Subcutaneous adipose tissue (tissue), 4 donors: Measurements from ENCODE around the gene CHST1. TPM values are rescaled to one million over a fixed set of nuclear protein-coding genes. Genes with fewer than 3 reads are reported as not detected.

Source experiments
- total RNA-seq, 4 donors: library from RNA; depleted of rRNA; stranded (reverse); fragments of >200 nt; gene quantifications; one replicate each; pipeline ENCODE4 v1.1.0, GENCODE V29; 2016
- TF ChIP-seq, protein P1 (sequence below): fragments of 450-650 bp; IDR thresholded peaks from one replicate; pipeline ENCODE4 v1.5.1; 2016; ENCODE audit warnings: low read depth, mild to moderate bottlenecking, control low read depth, antibody characterized with exemption, moderate library complexity

The CHST1 gene
- total RNA-seq, 4 donors from 2014 or later: 0.98 to 2.2 (median 1.2) TPM

- TF ChIP-seq, protein P1, sequence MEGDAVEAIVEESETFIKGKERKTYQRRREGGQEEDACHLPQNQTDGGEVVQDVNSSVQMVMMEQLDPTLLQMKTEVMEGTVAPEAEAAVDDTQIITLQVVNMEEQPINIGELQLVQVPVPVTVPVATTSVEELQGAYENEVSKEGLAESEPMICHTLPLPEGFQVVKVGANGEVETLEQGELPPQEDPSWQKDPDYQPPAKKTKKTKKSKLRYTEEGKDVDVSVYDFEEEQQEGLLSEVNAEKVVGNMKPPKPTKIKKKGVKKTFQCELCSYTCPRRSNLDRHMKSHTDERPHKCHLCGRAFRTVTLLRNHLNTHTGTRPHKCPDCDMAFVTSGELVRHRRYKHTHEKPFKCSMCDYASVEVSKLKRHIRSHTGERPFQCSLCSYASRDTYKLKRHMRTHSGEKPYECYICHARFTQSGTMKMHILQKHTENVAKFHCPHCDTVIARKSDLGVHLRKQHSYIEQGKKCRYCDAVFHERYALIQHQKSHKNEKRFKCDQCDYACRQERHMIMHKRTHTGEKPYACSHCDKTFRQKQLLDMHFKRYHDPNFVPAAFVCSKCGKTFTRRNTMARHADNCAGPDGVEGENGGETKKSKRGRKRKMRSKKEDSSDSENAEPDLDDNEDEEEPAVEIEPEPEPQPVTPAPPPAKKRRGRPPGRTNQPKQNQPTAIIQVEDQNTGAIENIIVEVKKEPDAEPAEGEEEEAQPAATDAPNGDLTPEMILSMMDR: no peak
Measured at GRCh38 chr11:45618897-45619296, 46.5 kb downstream of the CHST1 start.

DNA sequence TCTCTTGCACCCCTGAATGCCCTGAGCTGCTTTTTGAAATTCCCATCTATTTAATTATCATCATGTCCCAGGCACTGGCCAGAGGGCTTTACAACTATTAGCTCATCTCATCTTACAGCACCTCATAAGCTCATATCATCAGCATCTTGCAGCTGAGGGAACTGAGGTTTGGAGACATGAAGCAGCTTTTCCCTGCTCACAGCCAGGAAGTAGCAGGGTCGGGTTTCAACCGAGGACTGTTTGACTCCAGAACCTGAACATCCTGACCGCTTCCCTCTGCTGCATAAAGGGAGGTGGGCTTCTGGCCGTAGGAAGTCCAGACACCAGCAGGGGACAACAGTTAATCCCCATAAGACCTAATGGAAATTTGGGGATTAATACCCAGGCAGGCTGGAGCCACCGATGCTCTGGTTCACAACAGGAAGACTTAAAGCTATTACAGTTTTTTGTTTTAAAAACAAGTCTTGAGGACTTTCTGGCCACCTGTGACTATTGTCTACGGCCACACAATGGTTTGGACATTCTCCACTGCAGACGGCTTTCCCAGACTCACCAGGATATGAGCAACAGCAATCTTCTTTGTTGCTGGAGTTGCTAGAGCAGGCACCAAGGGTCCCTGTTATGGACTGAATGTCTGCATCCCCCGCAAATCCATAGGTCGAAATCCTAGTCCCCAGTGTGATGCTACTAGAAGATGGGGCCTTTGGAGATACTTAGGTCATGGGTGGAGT, 47.4 kb downstream of the CHST1 start:
- TF ChIP-seq, protein P1: no peak

DNA sequence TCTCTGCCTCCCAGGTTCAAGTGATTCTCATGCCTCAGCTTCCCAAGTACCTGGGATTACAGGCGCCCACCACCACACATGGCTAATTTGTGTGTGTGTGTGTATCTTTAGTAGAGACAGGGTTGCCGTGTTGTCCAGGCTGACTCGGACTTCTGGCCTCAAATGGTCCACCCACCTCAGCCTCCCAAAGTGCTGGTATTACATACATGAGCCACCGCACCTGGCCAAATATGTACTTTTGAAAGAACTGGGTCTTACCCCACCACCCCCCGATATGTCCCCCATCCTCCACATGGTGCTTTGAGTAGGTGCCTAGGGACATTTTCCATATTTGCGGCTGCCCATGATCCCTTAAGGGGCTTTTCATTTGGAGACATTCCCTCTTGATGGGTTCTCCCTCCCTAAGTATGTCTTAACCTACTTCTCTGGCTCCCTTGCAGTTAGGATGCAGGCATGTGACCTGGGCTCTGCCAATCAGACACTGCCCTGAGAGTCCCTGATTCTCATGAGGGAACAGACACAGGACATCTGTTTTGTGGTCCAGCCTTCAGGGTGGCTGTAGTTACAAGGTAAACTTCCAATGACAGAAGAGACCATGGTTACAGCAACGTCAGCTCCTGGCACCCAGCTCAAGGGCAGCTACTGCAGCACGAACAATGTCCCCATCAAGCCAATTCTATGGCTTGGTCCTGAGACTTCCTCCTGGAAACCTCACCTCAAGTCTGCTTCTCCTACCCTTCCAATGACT, 48.4 kb downstream of the CHST1 start:
- TF ChIP-seq, protein P1: no peak

DNA sequence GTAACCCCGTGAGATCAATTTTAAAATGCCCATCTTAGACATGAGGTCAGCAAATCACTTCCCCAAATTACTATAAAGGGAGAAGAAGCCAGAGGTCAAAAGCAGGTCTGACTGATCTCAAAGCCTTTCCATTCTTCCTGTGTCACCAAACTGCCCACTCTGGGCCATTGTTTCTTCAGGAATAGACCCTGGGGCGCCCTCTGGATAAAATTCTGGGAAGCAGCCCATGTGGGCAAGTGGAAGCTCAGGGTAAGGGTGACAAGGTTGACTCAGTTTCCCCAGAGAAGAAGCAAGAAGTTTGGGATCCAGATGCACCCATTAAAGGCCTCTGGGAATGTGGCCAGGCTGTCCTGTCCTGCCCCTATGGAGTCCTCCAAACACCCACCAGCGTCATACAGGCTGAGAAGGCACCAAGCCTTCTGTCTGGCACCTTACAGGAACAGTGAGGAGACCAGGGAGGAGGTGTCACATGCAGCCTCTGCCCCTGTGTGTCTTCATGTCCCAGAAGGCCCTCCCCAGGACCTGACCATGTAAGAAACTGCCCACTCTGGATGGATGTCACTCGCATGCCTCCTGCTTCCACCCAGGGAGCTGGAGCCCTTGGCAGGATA, 50.1 kb downstream of the CHST1 start:
- TF ChIP-seq, protein P1: no peak

DNA sequence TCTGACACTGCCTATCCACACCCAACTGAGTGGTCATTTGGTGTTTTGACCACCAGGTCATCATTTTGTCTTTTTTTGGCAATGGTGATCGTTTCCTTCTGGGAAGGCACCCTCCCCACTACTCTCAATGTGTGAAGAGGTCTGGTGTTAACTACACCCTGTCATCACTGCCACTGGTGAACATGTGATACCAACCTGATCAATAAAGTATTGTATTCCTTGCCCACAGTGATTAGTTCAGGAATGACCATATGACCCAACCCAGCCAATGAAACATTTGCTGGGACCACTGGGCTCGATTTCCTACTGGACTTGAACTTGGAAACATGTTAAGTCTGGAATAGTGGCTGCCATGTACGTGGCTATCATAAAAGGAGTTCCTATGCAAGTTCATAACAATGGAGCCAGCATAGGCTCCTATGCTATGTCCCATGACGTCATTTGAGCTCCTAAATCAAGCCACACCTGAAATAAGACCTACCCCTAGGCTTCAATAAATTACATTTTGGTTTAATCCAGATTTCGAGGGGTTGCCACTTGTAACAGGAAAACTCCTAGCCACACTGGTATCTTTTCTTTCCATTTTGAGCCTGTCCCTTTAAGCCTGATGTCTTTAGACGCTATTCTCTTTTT, 51.1 kb downstream of the CHST1 start:
- TF ChIP-seq, protein P1: no peak

DNA sequence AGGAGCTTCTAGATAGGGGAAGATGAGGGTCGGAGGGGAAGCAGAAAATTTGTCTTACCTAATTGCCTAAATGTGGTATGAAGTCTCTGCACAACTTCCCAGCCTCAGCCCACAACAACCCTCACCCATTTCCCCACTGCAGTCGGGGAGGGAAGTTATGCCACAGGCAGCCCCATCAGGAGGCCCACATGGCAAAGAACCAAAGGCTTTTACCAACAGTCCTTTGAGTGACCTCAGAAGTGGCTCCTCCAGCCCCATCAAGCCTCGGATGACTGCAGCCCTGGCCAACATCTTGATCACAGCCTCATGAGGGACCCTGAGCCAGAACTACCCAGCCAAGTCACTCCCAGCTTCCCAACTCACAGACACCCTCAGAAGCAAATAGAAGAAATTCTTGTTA, 54.8 kb downstream of the CHST1 start:
- TF ChIP-seq, protein P1: no peak

GRCh38 chr11:45609902-45610301, 55.5 kb downstream of the CHST1 start:
- TF ChIP-seq, protein P1: no peak
